ENCODE data around the gene CLNK.

The CLNK gene

DNA sequence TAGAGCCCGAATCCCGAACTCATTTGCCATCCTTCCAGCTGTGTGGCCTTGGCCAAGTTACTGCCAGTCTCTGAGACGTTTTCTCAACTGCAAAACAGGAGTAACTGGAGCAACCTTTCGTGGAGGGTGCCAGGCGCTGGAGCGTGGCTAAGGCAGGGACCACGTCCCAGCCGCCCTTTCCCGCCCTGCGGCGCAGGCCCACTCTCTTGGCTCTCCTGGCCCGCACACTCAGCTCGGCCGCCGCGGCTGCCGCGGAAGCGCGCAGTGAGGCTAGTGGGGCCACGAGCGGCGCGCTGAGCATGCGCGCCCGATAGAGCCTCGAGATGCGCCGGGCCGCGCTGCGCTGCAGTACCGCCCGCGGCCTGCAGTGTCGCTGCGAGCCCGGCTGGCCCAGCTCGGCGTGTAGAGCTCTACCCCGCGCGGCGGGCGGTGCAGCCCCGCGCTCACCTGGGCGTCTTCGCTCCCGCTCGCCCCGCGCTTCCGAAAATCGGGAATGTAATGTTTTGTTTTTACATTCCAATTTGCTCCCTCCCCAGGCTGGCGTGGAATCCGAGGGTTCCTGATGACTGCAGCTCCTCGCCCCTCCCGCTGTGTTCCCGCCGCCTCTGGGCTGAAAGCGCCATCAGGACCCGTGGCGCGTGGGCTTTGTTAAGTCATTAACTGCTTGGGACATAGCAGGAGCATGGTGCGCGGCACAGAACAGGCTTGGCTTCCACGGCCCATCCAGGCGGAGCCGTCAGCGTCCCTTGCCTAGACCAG is 223.3 kb downstream of the CLNK start:
- peak; percentile 47 to 65 for DNase-seq (ENCODE audit: low spot score in 2 of 2)
- Histone ChIP-seq H3K9me3 (no peaks in the 10 kb centered on the region), H3K27me3 (ENCODE audit: low read depth) (no peaks in the 10 kb centered on the region), H3K36me3 (replicated peaks) (no peaks in the 10 kb centered on the region), H3K4me1 (no peaks in the 10 kb centered on the region), H3K4me3 (0 out of 2 replicates have a peak overlapping the region, but pooled peaks have one; percentile 8)
- in situ Hi-C loops (cut with MboI; ENCODE audit: low sequenced_read_pairs) = no loop called here

DNA sequence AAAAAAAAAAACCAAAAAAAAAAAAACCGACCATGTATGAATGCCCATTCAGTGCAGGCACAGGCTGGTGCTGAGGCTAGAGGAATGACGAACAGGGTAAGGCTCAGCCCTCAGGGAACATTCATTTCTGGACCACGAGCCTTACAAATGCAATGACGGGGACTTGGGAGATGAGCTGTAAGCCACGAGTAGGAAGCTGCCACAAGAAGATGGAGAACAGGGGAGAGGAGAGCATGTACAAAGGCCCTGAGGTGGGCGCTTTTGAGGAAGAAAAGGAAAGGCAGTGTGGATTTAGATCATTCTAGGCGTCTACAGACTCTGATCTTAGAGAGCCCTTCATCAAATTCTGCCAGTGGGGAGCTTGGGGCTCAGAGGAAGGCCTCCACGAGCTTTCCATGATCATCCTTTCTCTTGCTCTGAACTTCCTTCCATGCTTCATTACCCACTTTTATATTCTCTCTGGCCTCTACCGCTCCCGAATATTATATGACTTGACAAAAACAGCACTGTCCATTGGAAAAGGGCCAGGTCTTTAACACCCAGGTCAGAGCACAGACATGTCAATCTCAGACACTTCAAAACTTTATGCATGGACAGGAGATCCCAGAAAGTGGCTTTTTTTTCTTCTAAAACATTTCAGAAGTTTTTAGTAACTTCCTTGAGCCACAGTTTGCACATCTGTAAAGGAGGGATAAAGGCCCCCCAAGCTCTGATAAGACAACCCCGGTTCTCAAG is 224.1 kb downstream of the CLNK start:
- Histone ChIP-seq H3K36me3 (replicated peaks) (no peaks in the 10 kb centered on the region), H3K9me3 (no peaks in the 10 kb centered on the region), H3K4me1 (peaks cover 5% of the 10 kb centered on the region), H3K4me3 (no peak overlapping the region), H3K27me3 (ENCODE audit: low read depth) (no peaks in the 10 kb centered on the region)
- in situ Hi-C loops (cut with MboI; ENCODE audit: low sequenced_read_pairs) = no loop called here
- no peak for DNase-seq (ENCODE audit: low spot score in 2 of 2)

DNA sequence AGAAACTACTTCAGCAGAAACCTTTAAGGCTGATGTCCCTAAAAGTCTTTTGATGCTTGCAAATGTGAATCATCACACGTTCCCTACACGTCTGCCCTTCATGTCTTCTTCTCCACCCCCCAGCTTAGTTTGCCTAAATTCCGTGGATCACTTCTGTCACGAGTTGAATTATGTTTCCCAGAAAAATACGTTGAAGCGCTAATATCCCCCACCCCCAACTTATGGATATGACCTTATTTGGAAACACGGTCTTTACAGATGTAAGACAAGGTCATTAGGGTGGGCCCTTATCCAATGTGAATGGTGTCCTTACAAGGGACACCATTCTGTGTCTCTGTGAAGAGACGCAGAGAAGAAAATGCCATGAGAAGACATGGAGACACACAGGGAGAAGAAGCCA is 225.3 kb downstream of the CLNK start:
- H3K27me3 ChIP-seq (ENCODE audit: low read depth) = no peaks in the 10 kb centered on the region

DNA sequence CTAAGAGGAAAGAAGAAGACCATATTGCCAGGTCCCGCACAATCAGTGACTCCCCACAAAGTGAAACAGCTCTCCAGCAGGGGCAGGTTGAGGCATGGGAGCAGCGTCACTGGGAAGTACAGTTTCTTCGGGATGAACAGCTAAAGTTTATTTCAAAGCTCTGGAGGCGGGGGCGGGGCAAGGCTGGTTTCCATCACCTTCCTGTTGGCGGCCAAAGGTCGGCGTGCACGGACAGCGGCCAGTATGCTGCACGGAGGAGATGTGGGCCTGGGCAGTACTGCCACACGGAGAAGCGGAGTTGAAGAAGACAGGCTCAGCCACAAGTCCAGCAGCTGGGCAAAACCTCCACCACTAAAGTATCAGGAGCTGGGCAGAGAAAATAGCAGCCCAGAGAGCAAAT is 226.4 kb downstream of the CLNK start:
- Histone ChIP-seq H3K27me3 (ENCODE audit: low read depth) (no peaks in the 10 kb centered on the region), H3K36me3 (replicated peaks) (no peaks in the 10 kb centered on the region), H3K4me3 (no peak overlapping the region), H3K4me1 (peaks cover 14% of the 10 kb centered on the region), H3K9me3 (no peaks in the 10 kb centered on the region)
- in situ Hi-C loops (cut with MboI; ENCODE audit: low sequenced_read_pairs) = no loop called here
- no peak for DNase-seq (ENCODE audit: low spot score in 2 of 2)

More for the DNA sequence above, 225.3 kb downstream of the CLNK start:
- no peak for DNase-seq (ENCODE audit: low spot score in 2 of 2)
- Histone ChIP-seq H3K4me1 (peaks cover 14% of the 10 kb centered on the region), H3K4me3 (no peak overlapping the region), H3K36me3 (replicated peaks) (no peaks in the 10 kb centered on the region), H3K9me3 (no peaks in the 10 kb centered on the region)
- in situ Hi-C loops (cut with MboI; ENCODE audit: low sequenced_read_pairs) = no loop called here

DNA sequence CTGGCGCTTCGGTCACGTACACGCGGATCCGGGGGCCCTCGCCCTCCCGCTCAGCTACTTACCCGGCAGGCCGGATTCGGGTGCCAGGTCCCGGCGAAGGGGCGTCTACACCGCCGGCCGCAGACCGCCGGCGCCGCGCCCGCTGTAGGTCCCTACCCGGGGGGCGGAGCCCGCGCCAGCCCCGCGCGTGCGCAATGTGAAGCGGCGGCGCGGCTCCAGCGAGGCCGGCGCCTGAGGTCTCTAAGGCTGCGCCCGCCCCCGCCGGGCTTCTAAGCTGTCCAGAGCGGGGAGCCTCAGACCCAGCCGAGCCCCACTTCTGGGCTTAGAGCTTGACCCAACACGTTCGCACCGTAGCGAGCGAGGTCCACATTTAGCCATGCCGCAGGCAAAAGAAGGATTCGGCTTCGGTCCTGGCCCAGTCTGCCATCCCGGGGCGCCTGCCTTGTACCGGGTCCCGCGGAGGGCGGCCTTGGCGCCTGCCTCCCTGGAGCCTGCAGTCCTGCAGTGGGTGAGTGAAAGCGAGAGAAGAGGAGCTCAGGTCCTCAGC is 227.2 kb downstream of the CLNK start, which contains the start of gene ZNF518B:
Gene ZNF518B (minus strand): TSS at position 172 of the 547 bp plus-strand sequence. CDS start 11,098 bp downstream, outside the sequence.
- Histone ChIP-seq H3K27me3 (ENCODE audit: low read depth) (no peaks in the 10 kb centered on the region), H3K9me3 (no peaks in the 10 kb centered on the region), H3K4me1 (peaks cover 14% of the 10 kb centered on the region), H3K4me3 (peak within 1 kb of the TSS; percentile 20), H3K36me3 (replicated peaks) (no peaks in the 10 kb centered on the region)
- peak in 1 of 2 experiments; percentile 62 for DNase-seq (ENCODE audit: low spot score in 2 of 2)
- in situ Hi-C loops (cut with MboI; ENCODE audit: low sequenced_read_pairs) = no loop called here

DNA sequence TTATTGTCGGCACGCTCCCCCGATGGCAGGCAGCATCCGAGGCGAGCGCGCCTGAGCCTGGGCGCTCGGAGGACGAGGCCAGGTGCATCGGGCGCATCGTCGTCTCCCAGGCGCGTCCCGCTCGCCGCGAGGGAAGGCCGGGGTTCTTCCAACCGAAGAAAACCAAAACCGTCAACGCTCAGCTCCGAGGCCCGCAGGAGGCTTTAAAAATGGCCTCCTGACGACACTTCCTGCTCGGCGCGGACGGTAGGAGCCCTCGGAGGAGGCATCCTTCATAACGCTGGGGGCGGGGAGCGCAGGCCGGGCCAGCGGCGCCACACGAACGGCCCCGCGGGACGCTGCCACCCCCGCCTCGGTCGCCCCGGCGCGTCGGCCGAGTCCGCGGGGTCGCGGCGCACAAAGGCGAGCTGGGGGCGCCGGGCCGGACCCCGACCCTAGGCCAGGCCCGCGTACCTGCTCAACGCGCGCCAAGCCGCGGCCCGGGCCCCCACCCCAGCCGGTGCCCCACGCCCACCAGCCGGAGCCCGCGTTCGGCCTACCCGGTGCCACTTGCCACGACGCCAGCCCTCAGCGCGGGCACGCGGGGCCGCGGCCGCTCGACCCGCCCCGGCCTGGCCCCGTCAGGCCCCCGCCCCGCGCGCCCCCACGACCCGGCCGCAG is 227.8 kb downstream of the CLNK start:
- Histone ChIP-seq H3K36me3 (replicated peaks) (no peaks in the 10 kb centered on the region), H3K9me3 (no peaks in the 10 kb centered on the region), H3K4me1 (peaks cover 14% of the 10 kb centered on the region), H3K27me3 (ENCODE audit: low read depth) (no peaks in the 10 kb centered on the region), H3K4me3 (peak overlapping the region; percentile 20)
- DNase-seq (ENCODE audit: low spot score in 2 of 2) = no peak
- in situ Hi-C loops (cut with MboI; ENCODE audit: low sequenced_read_pairs) = no loop called here

DNA sequence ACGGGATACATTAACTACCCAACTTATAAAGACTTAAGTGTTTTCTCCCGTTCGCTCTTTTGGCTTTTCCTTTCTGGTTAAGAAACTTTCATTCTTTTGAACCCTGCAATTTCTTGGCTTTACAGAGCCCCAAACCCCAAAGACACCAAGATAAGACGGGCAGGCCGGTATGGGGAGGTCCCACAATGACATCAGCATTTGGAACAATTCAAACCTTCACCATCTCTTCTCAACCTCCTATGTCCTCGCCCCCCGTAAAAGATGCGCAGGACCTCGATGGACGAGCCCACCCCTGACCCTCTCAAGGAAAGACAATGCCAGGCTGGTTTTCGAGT is 228.3 kb downstream of the CLNK start:
- no peak for DNase-seq (ENCODE audit: low spot score in 2 of 2)
- in situ Hi-C loops (cut with MboI; ENCODE audit: low sequenced_read_pairs) = no loop called here
- Histone ChIP-seq H3K9me3 (no peaks in the 10 kb centered on the region), H3K36me3 (replicated peaks) (no peaks in the 10 kb centered on the region), H3K4me1 (peaks cover 14% of the 10 kb centered on the region), H3K27me3 (ENCODE audit: low read depth) (no peaks in the 10 kb centered on the region), H3K4me3 (peak overlapping the region; percentile 8; the same call in 1 of the 2 replicates)

DNA sequence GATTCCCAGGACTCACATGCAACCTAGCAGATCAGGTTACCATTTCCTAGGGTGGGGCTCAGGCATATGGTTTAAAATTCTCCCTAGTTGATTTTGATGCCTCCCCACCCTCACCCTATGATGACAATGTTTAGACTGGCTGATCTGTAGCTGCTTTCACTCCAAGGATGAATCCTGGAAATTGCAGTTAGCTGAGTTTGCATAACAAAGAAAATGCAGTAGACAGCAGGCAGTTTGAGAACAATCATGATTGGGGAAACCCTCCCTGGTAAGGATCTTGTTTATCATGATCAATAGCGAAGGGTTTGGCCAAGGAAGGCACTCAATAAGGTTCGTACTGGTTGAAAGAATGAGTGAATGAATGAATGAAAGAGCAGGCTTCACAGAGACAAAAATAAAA is 229.4 kb downstream of the CLNK start:
- in situ Hi-C loops (cut with MboI; ENCODE audit: low sequenced_read_pairs) = no loop called here

DNA sequence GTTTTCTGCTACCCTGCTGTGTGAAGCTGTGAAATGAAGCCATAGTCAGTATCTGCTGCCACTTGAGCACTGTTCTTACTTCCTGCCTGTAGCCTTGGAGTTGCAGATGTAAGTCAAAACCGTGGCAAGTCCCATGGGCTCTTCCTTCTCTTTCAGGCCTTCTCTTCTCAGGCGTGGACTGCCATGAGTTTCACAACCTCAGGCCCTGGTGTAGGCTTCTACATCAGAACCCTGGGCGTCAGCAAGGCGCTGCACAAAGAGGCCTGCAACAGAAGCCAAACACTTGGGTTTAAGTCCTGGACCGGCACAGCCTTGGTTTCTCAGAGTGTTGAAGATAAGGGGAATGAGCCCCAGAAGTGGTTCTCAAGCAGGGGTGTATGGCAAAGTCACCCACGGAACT is 229.8 kb downstream of the CLNK start:
- peaks cover 14% of the 10 kb centered on the region for H3K4me1 ChIP-seq
- no peaks in the 10 kb centered on the region for H3K27me3 ChIP-seq (ENCODE audit: low read depth)
- H3K36me3 ChIP-seq (replicated peaks) = no peaks in the 10 kb centered on the region
- in situ Hi-C loops (cut with MboI; ENCODE audit: low sequenced_read_pairs) = no loop called here
- no peak overlapping the region for H3K4me3 ChIP-seq
- no peak for DNase-seq (ENCODE audit: low spot score in 2 of 2)
- no peaks in the 10 kb centered on the region for H3K9me3 ChIP-seq

More for the DNA sequence above, 229.4 kb downstream of the CLNK start:
- Histone ChIP-seq H3K4me1 (peaks cover 14% of the 10 kb centered on the region), H3K9me3 (no peaks in the 10 kb centered on the region), H3K36me3 (replicated peaks) (no peaks in the 10 kb centered on the region), H3K27me3 (ENCODE audit: low read depth) (no peaks in the 10 kb centered on the region), H3K4me3 (no peak overlapping the region)
- DNase-seq (ENCODE audit: low spot score in 2 of 2) = peak; percentile 17 to 60

DNA sequence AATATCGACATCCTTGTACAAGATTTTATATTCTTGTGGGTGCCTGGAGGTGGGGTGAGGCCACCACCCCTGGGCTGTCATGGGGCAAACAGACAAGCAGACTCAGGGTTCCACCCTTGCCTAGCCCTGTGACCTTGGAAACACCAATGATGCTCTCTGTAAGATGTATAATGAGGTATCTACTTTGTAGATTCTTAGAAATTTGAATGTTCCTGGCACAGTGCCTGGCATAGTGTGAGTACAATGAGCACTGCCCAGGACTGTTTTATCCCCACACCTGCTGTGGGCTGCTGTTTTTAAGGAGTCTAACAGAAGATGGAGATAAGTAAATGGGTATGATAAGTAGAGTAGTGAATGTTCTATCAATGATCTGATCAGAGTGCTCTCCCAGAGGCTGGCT is 230.4 kb downstream of the CLNK start:
- no peak for DNase-seq (ENCODE audit: low spot score in 2 of 2)
- in situ Hi-C loops (cut with MboI; ENCODE audit: low sequenced_read_pairs) = no loop called here
- Histone ChIP-seq H3K36me3 (replicated peaks) (no peaks in the 10 kb centered on the region), H3K27me3 (ENCODE audit: low read depth) (no peaks in the 10 kb centered on the region), H3K9me3 (no peaks in the 10 kb centered on the region), H3K4me3 (no peak overlapping the region), H3K4me1 (peaks cover 14% of the 10 kb centered on the region)

DNA sequence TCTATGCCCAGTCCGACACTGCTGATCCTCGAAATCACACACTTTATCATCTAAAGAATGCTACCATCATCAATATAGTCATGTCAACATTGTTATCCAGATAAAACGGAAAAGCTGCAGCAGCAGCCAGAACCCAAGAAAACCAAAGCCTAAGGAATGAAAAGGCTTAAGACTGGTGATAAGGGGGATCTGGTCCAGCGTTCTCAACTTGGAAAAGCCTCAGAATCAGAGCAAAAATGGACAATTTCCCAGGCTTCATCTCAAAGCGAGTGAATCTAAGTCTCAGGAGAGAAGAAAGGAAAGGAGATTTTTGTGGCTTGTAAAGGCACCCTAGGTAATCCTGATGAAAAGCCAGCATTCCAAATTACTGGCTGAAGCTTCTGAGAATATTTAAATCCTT is 235.6 kb downstream of the CLNK start:
- in situ Hi-C loops (cut with MboI; ENCODE audit: low sequenced_read_pairs) = no loop called here
- H3K36me3 ChIP-seq (replicated peaks) = 0 out of 2 replicates have a peak, but pooled peaks cover 3% of the 10 kb centered on the region
- DNase-seq (ENCODE audit: low spot score in 2 of 2) = no peak
- no peaks in the 10 kb centered on the region; the same call in 1 of the 2 replicates for H3K9me3 ChIP-seq
- no peak overlapping the region for H3K4me3 ChIP-seq
- H3K4me1 ChIP-seq = no peaks in the 10 kb centered on the region
- no peaks in the 10 kb centered on the region for H3K27me3 ChIP-seq (ENCODE audit: low read depth)

DNA sequence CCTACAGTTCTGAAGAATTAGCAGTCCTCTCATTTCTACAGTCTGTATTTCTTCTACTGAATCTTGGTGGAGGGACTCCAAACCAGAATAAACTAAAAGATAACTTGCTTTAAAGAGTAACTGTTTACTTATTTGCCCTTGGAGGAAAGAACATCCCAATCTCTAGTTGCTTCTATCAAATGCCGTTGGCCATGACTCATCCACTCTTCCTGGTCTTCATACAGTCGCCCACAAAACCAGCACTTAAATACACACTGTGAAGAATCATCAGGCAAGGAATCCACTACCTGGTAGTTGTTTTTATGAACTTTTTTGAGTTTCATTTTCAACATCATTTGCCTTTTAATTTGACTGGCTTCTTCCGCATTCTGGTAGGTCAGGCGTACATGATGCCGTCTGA is 241.6 kb downstream of the CLNK start:
- H3K27me3 ChIP-seq (ENCODE audit: low read depth) = no peaks in the 10 kb centered on the region
- 0 out of 2 replicates have a peak, but pooled peaks cover 3% of the 10 kb centered on the region for H3K36me3 ChIP-seq (replicated peaks)
- H3K4me3 ChIP-seq = no peak overlapping the region
- DNase-seq (ENCODE audit: low spot score in 2 of 2) = no peak
- no peaks in the 10 kb centered on the region; the same call in 1 of the 2 replicates for H3K9me3 ChIP-seq
- H3K4me1 ChIP-seq = no peaks in the 10 kb centered on the region
- in situ Hi-C loops (cut with MboI; ENCODE audit: low sequenced_read_pairs) = no loop called here

DNA sequence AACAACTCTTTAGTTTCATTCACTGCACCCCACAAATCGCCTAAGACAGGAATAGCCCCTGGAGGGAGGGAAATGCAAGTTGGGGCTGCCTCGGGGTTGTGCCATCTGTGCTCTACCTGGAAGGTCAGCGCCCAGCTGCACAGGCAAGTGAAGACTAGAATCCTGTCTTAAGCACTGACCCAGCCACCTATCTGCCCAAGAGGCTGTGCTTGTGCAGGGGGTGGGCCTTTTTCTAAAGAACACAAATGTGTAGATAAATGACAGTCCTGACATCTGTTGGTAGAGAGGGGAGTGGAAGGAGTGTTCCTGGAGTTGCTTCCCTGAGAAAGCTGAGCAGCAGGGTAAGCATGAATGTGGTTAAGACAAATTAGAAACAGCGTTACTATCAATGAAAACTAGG is 243.1 kb downstream of the CLNK start:
- DNase-seq (ENCODE audit: low spot score in 2 of 2) = no peak
- H3K4me1 ChIP-seq = no peaks in the 10 kb centered on the region
- in situ Hi-C loops (cut with MboI; ENCODE audit: low sequenced_read_pairs) = no loop called here

More for the DNA sequence above, 243.1 kb downstream of the CLNK start:
- H3K27me3 ChIP-seq (ENCODE audit: low read depth) = no peaks in the 10 kb centered on the region
- 0 out of 2 replicates have a peak, but pooled peaks cover 3% of the 10 kb centered on the region for H3K36me3 ChIP-seq (replicated peaks)
- H3K9me3 ChIP-seq = no peaks in the 10 kb centered on the region; the same call in 1 of the 2 replicates
- no peak overlapping the region for H3K4me3 ChIP-seq
